ENCODE data around the gene MGST1.

GRCh38 chr12:16370096-16370495 is 22.7 kb downstream of the MGST1 start:
- TF ChIP-seq EZH2 (IDR thresholded peaks at IDR 0.05; ENCODE audit: borderline replicate concordance, low read depth, low read length, severe bottlenecking) (no peak), CTCF (IDR thresholded peaks at IDR 0.05; ENCODE audit: borderline replicate concordance, extremely low read depth, low read length, poor library complexity, severe bottlenecking) (no peak)
